ENCODE measurements around the gene AGTR1. TPM values are rescaled to one million over a fixed set of nuclear protein-coding genes. Genes with fewer than 3 reads are reported as not detected.

AGTR1 gene
- total and polyA plus RNA-seq, 4 donors, result 2.9 to 17.9 (median 3.7) TPM

GRCh38 chr3:148759430-148759829, 61.7 kb downstream of the AGTR1 start:
- Histone ChIP-seq H3K9me3 (ENCODE audit: control insufficient read depth in 4 of 4, insufficient read depth in 3 of 4, low read length in 3 of 4) (no peaks in the 10 kb centered on the region), H3K4me1 (ENCODE audit: control insufficient read depth in 5 of 5, insufficient read depth in 5 of 5, low read length in 5 of 5) (peaks cover 0 to 47% (median 0%) of the 10 kb centered on the region in 5 donors), H3K27ac (ENCODE audit: low read depth in 1 of 2, low read length in 1 of 2) (no peak overlapping the region), H3K36me3 (ENCODE audit: control insufficient read depth in 4 of 4, insufficient read depth in 4 of 4, low read length in 4 of 4) (no peaks in the 10 kb centered on the region), H3K9ac (ENCODE audit: insufficient read depth in 1 of 2, low read length in 2 of 2) (no peak overlapping the region), H3K4me3 (no peak overlapping the region), H3K27me3 (ENCODE audit: control insufficient read depth in 3 of 3, insufficient read depth in 3 of 3, low read length in 2 of 3) (no peaks in the 10 kb centered on the region)
- TF ChIP-seq, protein P1, sequence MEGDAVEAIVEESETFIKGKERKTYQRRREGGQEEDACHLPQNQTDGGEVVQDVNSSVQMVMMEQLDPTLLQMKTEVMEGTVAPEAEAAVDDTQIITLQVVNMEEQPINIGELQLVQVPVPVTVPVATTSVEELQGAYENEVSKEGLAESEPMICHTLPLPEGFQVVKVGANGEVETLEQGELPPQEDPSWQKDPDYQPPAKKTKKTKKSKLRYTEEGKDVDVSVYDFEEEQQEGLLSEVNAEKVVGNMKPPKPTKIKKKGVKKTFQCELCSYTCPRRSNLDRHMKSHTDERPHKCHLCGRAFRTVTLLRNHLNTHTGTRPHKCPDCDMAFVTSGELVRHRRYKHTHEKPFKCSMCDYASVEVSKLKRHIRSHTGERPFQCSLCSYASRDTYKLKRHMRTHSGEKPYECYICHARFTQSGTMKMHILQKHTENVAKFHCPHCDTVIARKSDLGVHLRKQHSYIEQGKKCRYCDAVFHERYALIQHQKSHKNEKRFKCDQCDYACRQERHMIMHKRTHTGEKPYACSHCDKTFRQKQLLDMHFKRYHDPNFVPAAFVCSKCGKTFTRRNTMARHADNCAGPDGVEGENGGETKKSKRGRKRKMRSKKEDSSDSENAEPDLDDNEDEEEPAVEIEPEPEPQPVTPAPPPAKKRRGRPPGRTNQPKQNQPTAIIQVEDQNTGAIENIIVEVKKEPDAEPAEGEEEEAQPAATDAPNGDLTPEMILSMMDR (IDR thresholded peaks at IDR 0.05; ENCODE audit: control extremely low read depth, extremely low read depth), result no peak
- DNase-seq (peak in 2 of 3 donors; percentile 36 to 39), ATAC-seq (ENCODE audit: insufficient read depth, low FRiP score) (no peak)
- 32 to 48% methylated on average over 4 of the region's 4 CpGs for WGBS, 2 donors

- DNase-seq (peak in 2 of 3 donors; percentile 30 to 54), ATAC-seq (ENCODE audit: insufficient read depth, low FRiP score) (no peak)
- Histone ChIP-seq H3K27me3 (ENCODE audit: control insufficient read depth in 3 of 3, insufficient read depth in 3 of 3, low read length in 2 of 3) (no peaks in the 10 kb centered on the region), H3K36me3 (ENCODE audit: control insufficient read depth in 4 of 4, insufficient read depth in 4 of 4, low read length in 4 of 4) (no peaks in the 10 kb centered on the region), H3K4me1 (ENCODE audit: control insufficient read depth in 5 of 5, insufficient read depth in 5 of 5, low read length in 5 of 5) (peaks cover 0 to 42% (median 0%) of the 10 kb centered on the region in 5 donors), H3K27ac (ENCODE audit: low read depth in 1 of 2, low read length in 1 of 2) (no peak overlapping the region), H3K9me3 (ENCODE audit: control insufficient read depth in 4 of 4, insufficient read depth in 3 of 4, low read length in 3 of 4) (peaks cover 0 to 2% (median 0%) of the 10 kb centered on the region in 4 donors), H3K4me3 (no peak overlapping the region), H3K9ac (ENCODE audit: insufficient read depth in 1 of 2, low read length in 2 of 2) (no peak overlapping the region)
- WGBS, 2 donors, result 78 to 90% methylated on average over 3 of the region's 3 CpGs
- TF ChIP-seq, protein P1 (IDR thresholded peaks at IDR 0.05; ENCODE audit: control extremely low read depth, extremely low read depth), result no peak
Measured at GRCh38 chr3:148763156-148763680, 65.5 kb downstream of the AGTR1 start.

DNA sequence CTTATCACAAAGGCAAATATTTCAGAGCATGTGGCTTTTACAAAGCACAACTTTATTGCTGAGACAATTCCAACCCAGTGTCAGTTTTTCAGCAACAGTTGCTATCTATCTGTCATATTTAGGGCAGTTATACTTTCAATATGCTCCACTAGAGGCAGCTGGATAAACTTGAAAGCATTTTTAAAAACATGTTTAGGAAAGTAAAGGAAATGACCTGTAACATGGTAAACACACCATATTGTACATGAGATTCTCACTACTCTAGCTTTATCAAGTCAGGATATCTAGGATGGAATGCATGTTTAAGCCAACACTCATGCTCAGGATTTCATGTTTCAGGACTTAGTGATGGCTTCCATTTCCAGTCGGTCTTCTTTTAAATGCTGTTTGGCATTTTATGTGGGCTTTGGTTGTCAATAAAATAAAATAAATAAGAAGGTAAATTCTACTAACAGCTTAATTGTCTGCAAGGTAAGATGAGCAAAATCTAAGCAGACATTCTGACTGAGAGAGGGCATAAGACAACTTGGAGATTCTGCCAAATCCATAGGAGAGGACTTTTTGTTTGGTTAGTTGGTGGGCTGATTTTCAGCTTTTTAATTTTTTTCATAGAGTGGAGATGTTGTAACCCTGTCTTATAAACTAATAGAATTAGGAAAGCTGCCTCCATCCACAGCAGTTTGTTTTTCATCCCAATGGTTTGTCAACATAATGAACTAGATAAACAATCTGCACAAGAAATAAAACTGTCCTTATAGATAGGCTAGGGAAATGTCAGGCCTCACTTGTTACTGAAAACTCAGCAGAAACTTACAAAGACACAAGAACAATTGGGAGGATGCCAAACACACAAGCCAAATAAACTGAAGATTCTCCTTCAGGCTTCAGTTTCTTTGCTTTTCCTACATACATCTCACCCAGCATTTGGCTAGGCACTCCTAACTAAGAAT, 66.6 kb downstream of the AGTR1 start:
- no peaks in the 10 kb centered on the region for H3K36me3 ChIP-seq (ENCODE audit: control insufficient read depth in 4 of 4, insufficient read depth in 4 of 4, low read length in 4 of 4)
- TF ChIP-seq, protein P1 (IDR thresholded peaks at IDR 0.05; ENCODE audit: control extremely low read depth, extremely low read depth), result no peak
- H3K27me3 ChIP-seq (ENCODE audit: control insufficient read depth in 3 of 3, insufficient read depth in 3 of 3, low read length in 2 of 3), result no peaks in the 10 kb centered on the region
- peaks cover 0 to 2% (median 0%) of the 10 kb centered on the region in 4 donors for H3K9me3 ChIP-seq (ENCODE audit: control insufficient read depth in 4 of 4, insufficient read depth in 3 of 4, low read length in 3 of 4)
- ATAC-seq (ENCODE audit: insufficient read depth, low FRiP score), result no peak
- DNase-seq, result peak; percentile 54 to 98 (median 96)
- no peak overlapping the region for H3K9ac ChIP-seq (ENCODE audit: insufficient read depth in 1 of 2, low read length in 2 of 2)
- 76 to 86% methylated on average over 1 of the region's 1 CpG for WGBS, 2 donors
- H3K4me3 ChIP-seq, result no peak overlapping the region
- H3K27ac ChIP-seq (ENCODE audit: low read depth in 1 of 2, low read length in 1 of 2), result no peak overlapping the region
- peaks cover 0 to 32% (median 0%) of the 10 kb centered on the region in 5 donors for H3K4me1 ChIP-seq (ENCODE audit: control insufficient read depth in 5 of 5, insufficient read depth in 5 of 5, low read length in 5 of 5)
